ENCODE results near the gene TREH. TPM values are rescaled to one million over a fixed set of nuclear protein-coding genes. Genes with fewer than 3 reads are reported as not detected.

TREH gene
- total RNA-seq, 1 experiment from 2014 or later, result not detected

- H3K79me1 ChIP-seq (ENCODE audit: insufficient read depth, low read depth, low read length, poor library complexity, severe bottlenecking), result no peaks in the 10 kb centered on the region
- no peak overlapping the region for H2BK120ac ChIP-seq (ENCODE audit: low read depth, low read length, poor library complexity, severe bottlenecking)
- H3K27ac ChIP-seq (ENCODE audit: insufficient read length, low read depth, low read length), result no peak overlapping the region
- no peak overlapping the region for H4K5ac ChIP-seq (ENCODE audit: insufficient read length, low read depth, low read length)
- H3K4ac ChIP-seq (ENCODE audit: low read depth, low read length), result no peak overlapping the region
- H3K36me3 Mint-ChIP-seq (ENCODE audit: insufficient read depth in 1 of 3, low read depth in 3 of 3), result peaks cover 33 to 70% (median 65%) of the 10 kb centered on the region in 3 experiments
- H3K23ac ChIP-seq (ENCODE audit: insufficient read length, low read depth, low read length), result no peak overlapping the region
- no CpG with 5 or more reads among the region's 4 CpGs for WGBS (ENCODE audit: extremely low coverage, insufficient read length, low lambda C conversion rate)
- H3K4me1 ChIP-seq (ENCODE audit: insufficient read depth, low read length), result peaks cover 5% of the 10 kb centered on the region; the same call in 1 of the 2 replicates
- H2AFZ ChIP-seq (ENCODE audit: low read length), result no peak overlapping the region
- no peak for DNase-seq
- no peak overlapping the region for H3K4me2 ChIP-seq (ENCODE audit: insufficient read depth, insufficient read length, low read length)
- no peak overlapping the region for H3K18ac ChIP-seq (ENCODE audit: insufficient read length, low read depth, low read length)
- peaks cover 3% of the 10 kb centered on the region for H3K23me2 ChIP-seq (ENCODE audit: insufficient read length, low read depth, low read length, poor library complexity, severe bottlenecking)
- H3K4me3 Mint-ChIP-seq, result no peak overlapping the region
- no peaks in the 10 kb centered on the region for H3K9me3 ChIP-seq (ENCODE audit: control insufficient read depth, low read depth, low read length)
- no peak for TF ChIP-seq CTCF (conservative IDR thresholded peaks at IDR 0.05)
- H3K9ac ChIP-seq (ENCODE audit: extremely low read depth, insufficient read length, low read length), result no peak overlapping the region
- H2BK20ac ChIP-seq (ENCODE audit: low read depth, low read length, poor library complexity, severe bottlenecking), result no peak overlapping the region
- no peak overlapping the region for H4K8ac ChIP-seq (replicated peaks; ENCODE audit: insufficient read length, low read depth, low read length)
- H3T11ph ChIP-seq (ENCODE audit: low read length), result no peak overlapping the region
- H2BK12ac ChIP-seq (ENCODE audit: insufficient read length, low read depth, low read length), result no peak overlapping the region
- H3K79me2 ChIP-seq (ENCODE audit: insufficient read depth, low read length), result no peaks in the 10 kb centered on the region
- H3K9me3 Mint-ChIP-seq, result no peaks in the 10 kb centered on the region
- no peak overlapping the region for H3K56ac ChIP-seq (ENCODE audit: insufficient read length, low read depth, low read length)
- no peak overlapping the region for H3K27ac Mint-ChIP-seq
- H4K20me1 ChIP-seq (ENCODE audit: control insufficient read depth, insufficient read depth, insufficient read length), result no peaks in the 10 kb centered on the region
- H3K27me3 ChIP-seq (ENCODE audit: insufficient read depth, low read length), result no peaks in the 10 kb centered on the region
- H2BK5ac ChIP-seq (ENCODE audit: insufficient read length, low read length), result no peak overlapping the region
- H2BK15ac ChIP-seq (ENCODE audit: low read depth, low read length), result no peak overlapping the region
- H3K4me1 Mint-ChIP-seq, result peaks cover 13 to 19% of the 10 kb centered on the region in 2 experiments
- H2AK5ac ChIP-seq (ENCODE audit: insufficient read length, low read length), result no peak overlapping the region
- H3K27me3 Mint-ChIP-seq (ENCODE audit: low read depth), result no peaks in the 10 kb centered on the region
- H4K91ac ChIP-seq (ENCODE audit: insufficient read length, low read depth, low read length), result no peak overlapping the region
- H3K14ac ChIP-seq (ENCODE audit: insufficient read depth, low read length), result no peak overlapping the region
Measured at GRCh38 chr11:118639899-118640298, 39.6 kb downstream of the TREH start.

Measured in H9 (cell line).